Endometrium (tissue), 2 donors: Measurements from ENCODE around the gene PEX16.
"Not testable (repeated sequence)": the region's sequence is repeated elsewhere in the genome, so short reads cannot be mapped to it uniquely, and the experiment has no call there.

Experiments used
- FAIRE-seq: peaks from 2 replicates; lab custom pipeline; 2012; peaks lifted over from hg19 to GRCh38; lab: Jason Lieb, UNC
- donor health status: control.
- donor health status: control.

The PEX16 gene

GRCh38 chr11:45918331-45918941 lies 759 bp upstream of the PEX16 start:
- FAIRE-seq, result no peak

- no peak for FAIRE-seq
These were observed 423 bp downstream of the PEX16 start for GRCh38 chr11:45917286-45917622.

GRCh38 chr11:45915446-45915845 lies 2.2 kb downstream of the PEX16 start:
- no peak for FAIRE-seq

GRCh38 chr11:45913942-45914635 lies 3.6 kb downstream of the PEX16 start:
- no peak for FAIRE-seq

GRCh38 chr11:45913514-45913913 lies 4.2 kb downstream of the PEX16 start:
- FAIRE-seq, result no peak

- FAIRE-seq, result no peak
These were observed 7.1 kb downstream of the PEX16 start for GRCh38 chr11:45910623-45911022.

- FAIRE-seq, result no peak
These were observed 7.8 kb downstream of the PEX16 start for GRCh38 chr11:45909594-45910475.

- no peak for FAIRE-seq
These were observed 9.7 kb downstream of the PEX16 start for GRCh38 chr11:45907911-45908370.

- FAIRE-seq, result no peak
These were observed 10.6 kb downstream of the PEX16 start, which contains the start of gene FREY1 for GRCh38 chr11:45906965-45907611. TSS of gene FREY1 (minus strand) at chr11:45907271. CDS start at chr11:45907245, 26 bp downstream.

- no peak for FAIRE-seq
These were observed 11.5 kb downstream of the PEX16 start for GRCh38 chr11:45906096-45906682.

- not testable (repeated sequence) for FAIRE-seq
These were observed 12.1 kb downstream of the PEX16 start for GRCh38 chr11:45905576-45905975.

GRCh38 chr11:45905095-45905494 lies 12.6 kb downstream of the PEX16 start:
- no peak for FAIRE-seq

GRCh38 chr11:45904309-45904915 lies 13.3 kb downstream of the PEX16 start:
- FAIRE-seq, result no peak

- FAIRE-seq, result no peak
These were observed 15.0 kb downstream of the PEX16 start for GRCh38 chr11:45902452-45903380.

GRCh38 chr11:45901626-45902025 lies 16.1 kb downstream of the PEX16 start:
- no peak for FAIRE-seq

GRCh38 chr11:45900916-45901617 lies 16.6 kb downstream of the PEX16 start:
- no peak for FAIRE-seq

GRCh38 chr11:45900175-45900800 lies 17.4 kb downstream of the PEX16 start:
- not testable (repeated sequence) for FAIRE-seq

GRCh38 chr11:45899448-45900174 lies 18.1 kb downstream of the PEX16 start:
- no peak for FAIRE-seq

- no peak for FAIRE-seq
These were observed 18.6 kb downstream of the PEX16 start for GRCh38 chr11:45899086-45899447.
